ENCODE measurements around the gene MAFG.
"Not testable (repeated sequence)": the region's sequence is repeated elsewhere in the genome, so short reads cannot be mapped to it uniquely, and the experiment has no call there.

MAFG gene

DNA sequence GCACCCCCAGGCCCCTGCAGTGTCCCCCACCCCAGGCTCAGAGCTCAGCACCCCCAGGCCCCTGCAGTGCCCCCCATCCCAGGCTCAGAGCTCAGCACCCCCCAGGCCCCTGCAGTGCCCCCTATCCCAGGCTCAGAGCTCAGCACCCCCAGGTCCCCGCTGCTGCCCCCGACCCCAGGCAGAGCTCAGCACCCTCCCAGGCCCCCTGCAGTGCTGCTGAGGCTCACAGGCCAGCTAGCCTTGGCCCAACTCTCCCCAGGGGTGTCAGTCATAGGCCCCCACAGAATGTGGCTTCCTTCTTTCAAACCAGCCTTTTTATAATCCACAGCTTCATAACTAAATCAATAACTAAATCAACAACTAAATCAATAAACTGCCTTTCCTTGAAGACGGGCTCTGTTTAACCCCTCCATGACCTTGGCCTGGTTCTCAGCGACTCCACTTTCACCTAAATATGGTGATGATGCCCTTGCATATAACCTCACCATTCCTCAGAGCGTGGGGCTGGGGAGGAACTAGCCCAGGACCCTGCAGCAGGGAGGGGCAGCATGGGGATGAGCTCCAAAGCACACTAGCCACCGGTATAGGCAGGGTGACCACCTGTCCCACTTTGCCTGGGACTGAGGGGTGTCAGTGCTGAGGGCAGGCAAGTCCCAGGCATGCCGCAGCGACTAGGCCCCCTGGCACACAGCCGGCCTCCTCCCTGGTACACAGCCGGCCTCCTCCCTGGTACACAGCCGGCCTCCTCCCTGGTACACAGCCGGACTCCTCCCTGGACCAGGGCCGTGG lies 28.4 kb upstream of the MAFG start:
- Histone ChIP-seq H3K36me3 (no peaks in the 10 kb centered on the region), H3K27ac (no peak overlapping the region), H3K27me3 (peaks cover 5 to 79% of the 10 kb centered on the region in 2 donors), H3K4me3 (no peak overlapping the region), H3K9me3 (no peaks in the 10 kb centered on the region), H3K4me1 (peaks cover 0 to 20% (median 14%) of the 10 kb centered on the region in 4 donors)
- DNase-seq = no peak
- TF ChIP-seq, protein P1, sequence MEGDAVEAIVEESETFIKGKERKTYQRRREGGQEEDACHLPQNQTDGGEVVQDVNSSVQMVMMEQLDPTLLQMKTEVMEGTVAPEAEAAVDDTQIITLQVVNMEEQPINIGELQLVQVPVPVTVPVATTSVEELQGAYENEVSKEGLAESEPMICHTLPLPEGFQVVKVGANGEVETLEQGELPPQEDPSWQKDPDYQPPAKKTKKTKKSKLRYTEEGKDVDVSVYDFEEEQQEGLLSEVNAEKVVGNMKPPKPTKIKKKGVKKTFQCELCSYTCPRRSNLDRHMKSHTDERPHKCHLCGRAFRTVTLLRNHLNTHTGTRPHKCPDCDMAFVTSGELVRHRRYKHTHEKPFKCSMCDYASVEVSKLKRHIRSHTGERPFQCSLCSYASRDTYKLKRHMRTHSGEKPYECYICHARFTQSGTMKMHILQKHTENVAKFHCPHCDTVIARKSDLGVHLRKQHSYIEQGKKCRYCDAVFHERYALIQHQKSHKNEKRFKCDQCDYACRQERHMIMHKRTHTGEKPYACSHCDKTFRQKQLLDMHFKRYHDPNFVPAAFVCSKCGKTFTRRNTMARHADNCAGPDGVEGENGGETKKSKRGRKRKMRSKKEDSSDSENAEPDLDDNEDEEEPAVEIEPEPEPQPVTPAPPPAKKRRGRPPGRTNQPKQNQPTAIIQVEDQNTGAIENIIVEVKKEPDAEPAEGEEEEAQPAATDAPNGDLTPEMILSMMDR (IDR thresholded peaks at IDR 0.05) = no peak
- intact Hi-C loops (cut with DNase I; ENCODE audit: low total_unique reads) = no loop called here

GRCh38 chr17:81955058-81955681 lies 27.6 kb upstream of the MAFG start:
- peaks cover 5 to 71% of the 10 kb centered on the region in 2 donors for H3K27me3 ChIP-seq
- intact Hi-C loops (cut with DNase I; ENCODE audit: low total_unique reads) = no loop called here
- no peak overlapping the region for H3K27ac ChIP-seq
- TF ChIP-seq, protein P1 (IDR thresholded peaks at IDR 0.05) = no peak
- DNase-seq = no peak
- H3K4me1 ChIP-seq = peaks cover 0 to 14% (median 9%) of the 10 kb centered on the region in 4 donors
- no peak overlapping the region for H3K4me3 ChIP-seq
- no peaks in the 10 kb centered on the region for H3K9me3 ChIP-seq
- H3K36me3 ChIP-seq = no peaks in the 10 kb centered on the region

- no peak for DNase-seq
These were observed 26.9 kb upstream of the MAFG start for GRCh38 chr17:81954131-81955057.

DNA sequence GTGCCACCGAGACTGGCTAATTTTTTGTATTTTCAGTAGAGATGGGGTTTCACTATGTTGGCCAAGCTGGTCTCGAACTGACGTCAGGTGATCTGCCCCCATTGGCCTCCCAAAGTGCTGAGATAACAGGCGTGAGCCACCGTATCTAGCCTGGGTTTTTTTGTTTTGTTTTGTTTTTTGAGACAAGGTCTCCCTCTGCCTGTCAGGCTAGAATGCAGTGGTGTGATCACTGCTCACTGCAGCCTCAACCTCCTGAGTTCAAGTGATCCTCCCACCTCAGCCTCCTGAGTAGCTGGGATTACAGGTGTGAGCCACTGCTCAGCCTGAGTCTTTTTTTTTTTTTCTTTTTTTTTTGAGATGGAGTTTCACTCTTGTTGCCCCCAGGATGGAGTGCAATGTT lies 25.9 kb upstream of the MAFG start:
- H3K4me3 ChIP-seq; H3K4me1 ChIP-seq; H3K36me3 ChIP-seq; H3K27ac ChIP-seq; H3K9me3 ChIP-seq; intact Hi-C loops (cut with DNase I; ENCODE audit: low total_unique reads); DNase-seq: not testable (repeated sequence)
- H3K27me3 ChIP-seq = peaks cover 0 to 54% of the 10 kb centered on the region in 2 donors

More at GRCh38 chr17:81954131-81955057, 26.9 kb upstream of the MAFG start:
- Histone ChIP-seq H3K27ac (no peak overlapping the region), H3K9me3 (no peaks in the 10 kb centered on the region), H3K36me3 (no peaks in the 10 kb centered on the region), H3K27me3 (peaks cover 5 to 63% of the 10 kb centered on the region in 2 donors), H3K4me3 (no peak overlapping the region), H3K4me1 (peaks cover 0 to 6% (median 2%) of the 10 kb centered on the region in 4 donors)
- TF ChIP-seq, protein P1 (IDR thresholded peaks at IDR 0.05) = no peak
- intact Hi-C loops (cut with DNase I; ENCODE audit: low total_unique reads) = no loop called here

DNA sequence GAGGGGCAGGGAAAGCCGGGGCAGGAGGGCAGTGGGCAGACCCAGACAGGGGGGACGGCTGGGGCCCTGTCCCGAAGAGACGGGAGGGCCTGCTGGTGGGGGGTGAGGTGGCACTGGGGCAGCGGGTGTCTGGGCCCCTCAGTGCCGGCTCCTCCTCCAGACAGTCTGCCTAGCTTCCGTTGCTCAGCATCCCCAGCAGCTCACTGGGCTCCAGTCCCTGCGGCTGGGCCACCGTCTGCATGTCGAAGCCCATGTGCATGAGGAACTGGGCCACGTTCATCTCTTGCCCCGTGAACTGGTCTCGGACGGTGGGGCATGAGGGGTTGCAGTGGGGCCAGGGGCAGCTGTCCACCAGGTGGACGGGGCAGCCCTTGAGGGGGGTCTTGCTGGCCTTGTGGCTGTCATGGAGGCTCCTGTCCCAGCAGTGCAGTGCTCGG lies 25.3 kb upstream of the MAFG start:
- intact Hi-C loops (cut with DNase I; ENCODE audit: low total_unique reads) = no loop called here
- no peak overlapping the region for H3K4me3 ChIP-seq
- peaks cover 0 to 47% of the 10 kb centered on the region in 2 donors for H3K27me3 ChIP-seq

More for the DNA sequence above, 25.3 kb upstream of the MAFG start:
- no peak for DNase-seq
- Histone ChIP-seq H3K27ac (no peak overlapping the region), H3K9me3 (no peaks in the 10 kb centered on the region), H3K36me3 (no peaks in the 10 kb centered on the region), H3K4me1 (no peaks in the 10 kb centered on the region)
- TF ChIP-seq, protein P1 (IDR thresholded peaks at IDR 0.05) = no peak
